ENCODE data around the gene SLC37A3. TPM values are rescaled to one million over a fixed set of nuclear protein-coding genes. Genes with fewer than 3 reads are reported as not detected.
A peak's percentile ranks its signal among the peaks of the same experiment; 100 is the strongest.

SLC37A3 gene
- 25.5 and 36.1 TPM in 2 replicates for total RNA-seq (2022)
- percentile 59 among the genes with signal in this experiment for Bru-seq, nascent RNA
- percentile 73 among the genes with signal in this experiment for BruChase-seq, experiment 1, labeled RNA remaining after a 6-hour chase
- percentile 64 among the genes with signal in this experiment for BruChase-seq, experiment 2, labeled RNA remaining after a 2-hour chase
- long read RNA-seq, transcript SLC37A3-201 (15 exons, 3,349 nt): major isoform, 53 of 84 reads
- long read RNA-seq, partial matches to known transcripts: 2 of 84 reads
- long read RNA-seq, other reads (novel, unspliced or antisense): 28 of 84 reads

GRCh38 chr7:140397784-140398750 lies at the start of gene SLC37A3:
Gene SLC37A3 (minus strand): TSS chr7:140398530. CDS start chr7:140382526, 16,004 bp downstream.
- Mint-ChIP-seq H3K4me1 (ENCODE audit: insufficient read depth, unreplicated experiment) (peaks cover 22% of the 10 kb centered on the region), H3K36me3 (ENCODE audit: insufficient read depth, unreplicated experiment) (no peaks in the 10 kb centered on the region), H3K27ac (ENCODE audit: low read depth, unreplicated experiment) (peak within 1 kb of the TSS; percentile 99), H3K9me3 (ENCODE audit: unreplicated experiment) (no peaks in the 10 kb centered on the region), H3K4me3 (ENCODE audit: unreplicated experiment) (peak within 1 kb of the TSS; percentile 99), H3K27me3 (ENCODE audit: insufficient read depth, unreplicated experiment) (no peaks in the 10 kb centered on the region)
- CTCF ChIA-PET: no interaction called here
- POLR2A ChIA-PET: interaction anchor here (0.6 to 1.6 kb wide), 9 partner anchors 13 to 1757 kb away, joined by 3 to 7 read pairs (median 3); partner anchors contain the start of gene PARP12
- DNase-seq (ENCODE audit: unreplicated experiment): peak; percentile 85
- BruUV-seq (replicated peaks): no TSS peak
- intact Hi-C loops (cut with micrococcal nuclease): loop anchor here (5.0 kb wide), 2 partner anchors 79 to 221 kb away; partner anchors contain the start of genes KDM7A and MKRN1
- TF ChIP-seq CTCF (IDR thresholded peaks at IDR 0.05; ENCODE audit: unreplicated experiment): no peak

GRCh38 chr7:140447841-140448240 lies 49.5 kb upstream of the SLC37A3 start:
- Mint-ChIP-seq H3K4me1 (ENCODE audit: insufficient read depth, unreplicated experiment) (no peaks in the 10 kb centered on the region), H3K9me3 (ENCODE audit: unreplicated experiment) (no peaks in the 10 kb centered on the region), H3K36me3 (ENCODE audit: insufficient read depth, unreplicated experiment) (peaks cover 3% of the 10 kb centered on the region), H3K27me3 (ENCODE audit: insufficient read depth, unreplicated experiment) (no peaks in the 10 kb centered on the region), H3K27ac (ENCODE audit: low read depth, unreplicated experiment) (no peak overlapping the region), H3K4me3 (ENCODE audit: unreplicated experiment) (no peak overlapping the region)
- no peak for TF ChIP-seq CTCF (IDR thresholded peaks at IDR 0.05; ENCODE audit: unreplicated experiment)
- ChIA-PET CTCF (no interaction called here), POLR2A (no interaction called here)
- no peak for DNase-seq (ENCODE audit: unreplicated experiment)
- BruUV-seq (replicated peaks): no TSS peak
- intact Hi-C loops (cut with micrococcal nuclease): no loop called here

- no peaks in the 10 kb centered on the region for H3K36me3 Mint-ChIP-seq (ENCODE audit: insufficient read depth, unreplicated experiment)
- no peaks in the 10 kb centered on the region for H3K9me3 Mint-ChIP-seq (ENCODE audit: unreplicated experiment)
- no peak for DNase-seq (ENCODE audit: unreplicated experiment)
- no peak overlapping the region for H3K4me3 Mint-ChIP-seq (ENCODE audit: unreplicated experiment)
- no peaks in the 10 kb centered on the region for H3K27me3 Mint-ChIP-seq (ENCODE audit: insufficient read depth, unreplicated experiment)
- intact Hi-C loops (cut with micrococcal nuclease): no loop called here
- no peak for TF ChIP-seq CTCF (IDR thresholded peaks at IDR 0.05; ENCODE audit: unreplicated experiment)
- no TSS peak for BruUV-seq (replicated peaks)
- ChIA-PET POLR2A (interaction anchor here (0.9 kb wide), 1 partner anchor 14 kb away, joined by 3 read pairs; no protein-coding TSS in a partner anchor), CTCF (interaction anchor here (0.5 to 0.6 kb wide), 2 partner anchors 35 to 67 kb away, joined by 3 read pairs; no protein-coding TSS in a partner anchor)
- H3K27ac Mint-ChIP-seq (ENCODE audit: low read depth, unreplicated experiment): no peak overlapping the region
- H3K4me1 Mint-ChIP-seq (ENCODE audit: insufficient read depth, unreplicated experiment): no peaks in the 10 kb centered on the region
Observed at GRCh38 chr7:140446467-140446866, 48.1 kb upstream of the SLC37A3 start.

GRCh38 chr7:140441519-140441918 lies 43.2 kb upstream of the SLC37A3 start:
- no peak for TF ChIP-seq CTCF (IDR thresholded peaks at IDR 0.05; ENCODE audit: unreplicated experiment)
- H3K36me3 Mint-ChIP-seq (ENCODE audit: insufficient read depth, unreplicated experiment): no peaks in the 10 kb centered on the region
- no peaks in the 10 kb centered on the region for H3K4me1 Mint-ChIP-seq (ENCODE audit: insufficient read depth, unreplicated experiment)
- H3K27ac Mint-ChIP-seq (ENCODE audit: low read depth, unreplicated experiment): no peak overlapping the region
- CTCF ChIA-PET: interaction anchor here (0.5 kb wide), 1 partner anchor 1550 kb away, joined by 3 read pairs; no protein-coding TSS in a partner anchor
- intact Hi-C loops (cut with micrococcal nuclease): no loop called here
- H3K4me3 Mint-ChIP-seq (ENCODE audit: unreplicated experiment): no peak overlapping the region
- H3K27me3 Mint-ChIP-seq (ENCODE audit: insufficient read depth, unreplicated experiment): no peaks in the 10 kb centered on the region
- POLR2A ChIA-PET: no interaction called here
- H3K9me3 Mint-ChIP-seq (ENCODE audit: unreplicated experiment): no peaks in the 10 kb centered on the region
- BruUV-seq (replicated peaks): no TSS peak
- DNase-seq (ENCODE audit: unreplicated experiment): no peak
